Measurements from ENCODE around the gene TJP1. TPM values are rescaled to one million over a fixed set of nuclear protein-coding genes. Genes with fewer than 3 reads are reported as not detected.

The TJP1 gene
- total and polyA plus RNA-seq, 2 of the 8 experiments (the other 6 are each of a cell fraction or from before 2014, with no cell fraction given) = 46.3 to 138 TPM

DNA sequence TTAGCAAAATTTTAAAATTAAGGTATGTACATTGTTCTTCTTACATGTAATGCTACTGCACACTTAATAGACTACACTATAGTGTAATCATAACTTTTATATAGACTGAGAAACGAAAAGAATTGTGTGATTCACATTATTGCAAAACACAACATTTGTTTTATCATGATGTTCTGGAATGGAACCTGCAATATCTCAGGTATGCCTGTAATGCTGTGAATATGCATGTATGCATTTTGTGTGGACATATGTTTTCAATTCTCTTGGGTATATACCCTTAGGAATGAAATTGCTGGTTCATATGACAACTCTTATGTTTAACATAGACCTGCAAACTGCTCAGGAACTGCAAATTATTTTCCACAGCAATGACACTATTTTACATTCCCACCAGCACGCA lies 38.6 kb upstream of the TJP1 start:
- H3K4me3 ChIP-seq (ENCODE audit: extremely low read depth in 1 of 4, insufficient read depth in 2 of 4, low read depth in 3 of 4, low read length in 4 of 4) = no peak overlapping the region
- H3K79me1 ChIP-seq (ENCODE audit: low read depth, low read length) = no peaks in the 10 kb centered on the region
- H4K20me1 ChIP-seq (replicated peaks in 1 of 2; ENCODE audit: control insufficient read depth in 1 of 2, insufficient read depth in 2 of 2, low read length in 2 of 2) = no peaks in the 10 kb centered on the region
- no peaks in the 10 kb centered on the region for H3K79me2 ChIP-seq (ENCODE audit: control insufficient read depth in 1 of 2, insufficient read depth in 2 of 2, low read length in 2 of 2)
- H3K27ac ChIP-seq (ENCODE audit: low read depth, low read length) = no peak overlapping the region
- H3K18ac ChIP-seq (ENCODE audit: extremely low read depth, low read length) = no peak overlapping the region
- H2BK12ac ChIP-seq (ENCODE audit: low read depth, low read length) = no peak overlapping the region
- no peak overlapping the region for H3K23ac ChIP-seq (ENCODE audit: insufficient read length)
- H2BK5ac ChIP-seq (ENCODE audit: low read depth, low read length) = no peak overlapping the region
- no peaks in the 10 kb centered on the region for H3K23me2 ChIP-seq (ENCODE audit: low read depth, low read length)
- no peak overlapping the region for H3K56ac ChIP-seq (replicated peaks; ENCODE audit: insufficient read length, low read depth, low read length)
- H3K27me3 ChIP-seq (replicated peaks in 1 of 4; ENCODE audit: control insufficient read depth in 3 of 4, extremely low read depth in 1 of 4, insufficient read depth in 3 of 4, low read length in 3 of 4) = no peaks in the 10 kb centered on the region
- no peak overlapping the region for H3K14ac ChIP-seq (ENCODE audit: insufficient read length)
- WGBS, 2 experiments (ENCODE audit: extremely low coverage in 1 of 2, insufficient coverage in 1 of 2, insufficient read length in 1 of 2, insufficient replicate concordance in 2 of 2, low coverage in 1 of 2, low lambda C conversion rate in 2 of 2, missing lambda C conversion rate in 1 of 2) = 77% methylated on average over 2 of the region's 2 CpGs; no CpG with 5 or more reads in 1 of the 2 experiments
- H4K5ac ChIP-seq (ENCODE audit: insufficient read length, low read depth, low read length) = no peak overlapping the region
- H3K9ac ChIP-seq (replicated peaks in 1 of 4; ENCODE audit: extremely low read depth in 1 of 4, low read depth in 3 of 4, low read length in 3 of 4) = no peak overlapping the region
- POLR2A ChIA-PET (ENCODE audit: partially characterized antibody) = no interaction called here
- DNase-seq (ENCODE audit: low read depth in 1 of 2, low spot score in 2 of 2) = no peak
- no peak overlapping the region for H2BK120ac ChIP-seq (replicated peaks; ENCODE audit: low read depth, low read length)
- H3K36me3 ChIP-seq (ENCODE audit: control insufficient read depth in 2 of 4, insufficient read depth in 4 of 4, low read length in 3 of 4) = no peaks in the 10 kb centered on the region
- H3K4ac ChIP-seq (replicated peaks; ENCODE audit: insufficient read length, low read depth, low read length) = no peak overlapping the region
- no peak overlapping the region for H2AFZ ChIP-seq (ENCODE audit: low read length)
- H4K8ac ChIP-seq (ENCODE audit: extremely low read depth, insufficient read depth, low read length) = no peak overlapping the region
- H3K4me2 ChIP-seq (ENCODE audit: insufficient read depth in 1 of 2, low read depth in 2 of 2, low read length in 2 of 2) = no peak overlapping the region
- H2AK5ac ChIP-seq (ENCODE audit: low read depth, low read length) = no peak overlapping the region
- no peak overlapping the region for H4K91ac ChIP-seq (replicated peaks; ENCODE audit: insufficient read length, low read length)
- CTCF ChIA-PET (ENCODE audit: partially characterized antibody) = interaction anchor here (0.6 to 1.0 kb wide), 2 partner anchors 32 to 111 kb away, joined by 5 read pairs; no protein-coding TSS in a partner anchor
- no peak for FAIRE-seq
- no peak overlapping the region for H2BK20ac ChIP-seq (ENCODE audit: low read length)
- no peaks in the 10 kb centered on the region for H3K9me3 ChIP-seq (ENCODE audit: insufficient read depth in 2 of 2, low read depth in 1 of 2, low read length in 1 of 2)
- no peak overlapping the region for H2BK15ac ChIP-seq (ENCODE audit: low read length)
- peaks cover 3 to 4% (median 3%) of the 10 kb centered on the region in 4 experiments; a peak in 5 of 7 replicates for H3K4me1 ChIP-seq (replicated peaks in 1 of 4; ENCODE audit: control insufficient read depth in 3 of 4, insufficient read depth in 4 of 4, low read length in 3 of 4)
- TF ChIP-seq SIN3A (conservative IDR thresholded peaks at IDR 0.05 in 1 of 2, IDR thresholded peaks at IDR 0.05 in 1 of 2; ENCODE audit: low read depth in 1 of 2, low read length in 2 of 2) (no peak), EGR1 (IDR thresholded peaks at IDR 0.05; ENCODE audit: borderline replicate concordance, low read depth, low read length) (no peak), RNF2 (IDR thresholded peaks at IDR 0.05; ENCODE audit: borderline replicate concordance, low read depth, low read length, missing control alignments, poor library complexity, severe bottlenecking) (no peak), JUND (IDR thresholded peaks at IDR 0.05; ENCODE audit: low read length) (no peak), HDAC2 (IDR thresholded peaks at IDR 0.05; ENCODE audit: borderline replicate concordance in 1 of 2, low read depth in 2 of 2, low read length in 2 of 2) (no peak), NANOG (IDR thresholded peaks at IDR 0.05; ENCODE audit: insufficient read depth, low read depth, low read length, poor library complexity, severe bottlenecking) (no peak), POU5F1 (IDR thresholded peaks at IDR 0.05; ENCODE audit: low read depth, low read length) (no peak), BRCA1 (IDR thresholded peaks at IDR 0.05; ENCODE audit: low read depth, low read length) (no peak), SRF (IDR thresholded peaks at IDR 0.05; ENCODE audit: low read depth, low read length) (no peak), SUZ12 (IDR thresholded peaks at IDR 0.05; ENCODE audit: low read length) (no peak), SAP30 (IDR thresholded peaks at IDR 0.05; ENCODE audit: insufficient read depth, insufficient replicate concordance, low read length) (no peak)
- TF ChIP-seq, protein P1, sequence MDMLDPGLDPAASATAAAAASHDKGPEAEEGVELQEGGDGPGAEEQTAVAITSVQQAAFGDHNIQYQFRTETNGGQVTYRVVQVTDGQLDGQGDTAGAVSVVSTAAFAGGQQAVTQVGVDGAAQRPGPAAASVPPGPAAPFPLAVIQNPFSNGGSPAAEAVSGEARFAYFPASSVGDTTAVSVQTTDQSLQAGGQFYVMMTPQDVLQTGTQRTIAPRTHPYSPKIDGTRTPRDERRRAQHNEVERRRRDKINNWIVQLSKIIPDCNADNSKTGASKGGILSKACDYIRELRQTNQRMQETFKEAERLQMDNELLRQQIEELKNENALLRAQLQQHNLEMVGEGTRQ (IDR thresholded peaks at IDR 0.05; ENCODE audit: low read length) = no peak
